ENCODE measurements around the gene CCNO.
A peak's percentile ranks its signal among the peaks of the same experiment; 100 is the strongest.

Gene CCNO

GRCh38 chr5:55232985-55233928 is at the start of gene CCNO:
TSS of gene CCNO (minus strand) at chr5:55233608. CDS start at chr5:55233523, 85 bp downstream.
- DNase-seq, result peak; percentile 64

GRCh38 chr5:55278778-55279177 is 45.4 kb upstream of the CCNO start:
- no peak for DNase-seq

GRCh38 chr5:55276771-55277170 is 43.4 kb upstream of the CCNO start:
- no peak for DNase-seq

GRCh38 chr5:55258339-55258738 is 24.9 kb upstream of the CCNO start:
- no peak for DNase-seq

- no peak for DNase-seq
Observed at GRCh38 chr5:55254802-55255201, 21.4 kb upstream of the CCNO start.

GRCh38 chr5:55250064-55250463 is 16.7 kb upstream of the CCNO start:
- DNase-seq, result no peak

GRCh38 chr5:55241746-55242145 is 8.3 kb upstream of the CCNO start:
- DNase-seq, result no peak

- DNase-seq, result no peak
Observed at GRCh38 chr5:55236800-55237199, 3.4 kb upstream of the CCNO start.

GRCh38 chr5:55234121-55234700 is 803 bp upstream of the CCNO start:
- no peak for DNase-seq

- no peak for DNase-seq
Observed at GRCh38 chr5:55232271-55232984, 980 bp downstream of the CCNO start.

GRCh38 chr5:55231919-55232270 is 1.5 kb downstream of the CCNO start:
- no peak for DNase-seq

- peak; percentile 19 for DNase-seq
Observed at GRCh38 chr5:55231029-55231918, 2.1 kb downstream of the CCNO start.

GRCh38 chr5:55230086-55230629 is 3.2 kb downstream of the CCNO start:
- no peak for DNase-seq

GRCh38 chr5:55227664-55228430 is 5.6 kb downstream of the CCNO start:
- no peak for DNase-seq

GRCh38 chr5:55226934-55227663 is 6.3 kb downstream of the CCNO start, which contains the start of gene MCIDAS:
TSS of gene MCIDAS (minus strand) at chr5:55227315. CDS start at chr5:55227138, 177 bp downstream.
- peak; percentile 56 for DNase-seq

- DNase-seq, result peak; percentile 42
Observed at GRCh38 chr5:55226027-55226933, 7.1 kb downstream of the CCNO start.

- no peak for DNase-seq
Observed at GRCh38 chr5:55225346-55225745, 8.1 kb downstream of the CCNO start.

GRCh38 chr5:55223812-55224240 is 9.6 kb downstream of the CCNO start:
- no peak for DNase-seq

Measured in CD4-positive, alpha-beta T cell treated with Interleukin-6 for 4 hours (primary cell).